Liver (tissue), 9 donors: ENCODE data around the gene ALG9. TPM values are rescaled to one million over a fixed set of nuclear protein-coding genes. Genes with fewer than 3 reads are reported as not detected.
A peak's percentile ranks its signal among the peaks of the same experiment; 100 is the strongest.

Experiments
- DNase-seq: peaks from one replicate; pipeline ENCODE4 v3.0.0-alpha.2; 2017; ENCODE audit warnings: low spot score
- H3K27ac ChIP-seq, 2 donors: one replicate each; pipeline ENCODE4 v1.7.0; 2013; ENCODE audit warnings: inconsistent platforms in 2 of 2, low read length in 2 of 2, control low read depth in 1 of 2, low read depth in 1 of 2, mild to moderate bottlenecking in 1 of 2
- H3K27me3 ChIP-seq, 4 donors: one replicate each; pipeline versions ENCODE4 v1.6.1 to v1.7.0; 2013; ENCODE audit warnings: low read length in 3 of 4, inconsistent platforms in 1 of 4, mild to moderate bottlenecking in 1 of 4, moderate library complexity in 1 of 4; ENCODE audit not compliant: control insufficient read depth in 4 of 4, insufficient read depth in 4 of 4
- H3K36me3 ChIP-seq, 4 donors: one replicate each; pipeline versions ENCODE4 v1.6.1 to v1.7.0; 2013; ENCODE audit warnings: low read length in 3 of 4, mild to moderate bottlenecking in 3 of 4, low read depth in 1 of 4, moderate library complexity in 1 of 4; ENCODE audit not compliant: control insufficient read depth in 4 of 4, insufficient read depth in 3 of 4
- H3K4me1 ChIP-seq, 4 donors: one replicate each; pipeline versions ENCODE4 v1.6.1 to v1.7.0; 2013; ENCODE audit warnings: low read length in 3 of 4, mild to moderate bottlenecking in 3 of 4, moderate library complexity in 1 of 4; ENCODE audit not compliant: control insufficient read depth in 4 of 4, insufficient read depth in 4 of 4
- H3K4me3 ChIP-seq, 3 donors: one replicate each; pipeline versions ENCODE4 v1.6.1 to v1.7.0; 2013; ENCODE audit warnings: low read length in 3 of 3, control low read depth in 1 of 3, low read depth in 1 of 3, mild to moderate bottlenecking in 1 of 3
- H3K9ac ChIP-seq, 2 donors: one replicate each; pipeline ENCODE4 v1.7.0; 2013; ENCODE audit warnings: low read length in 2 of 2, mild to moderate bottlenecking in 2 of 2, moderate library complexity in 2 of 2, control low read depth in 1 of 2, low read depth in 1 of 2
- H3K9me3 ChIP-seq, 4 donors: one replicate each; pipeline versions ENCODE4 v1.6.1 to v1.7.0; 2013; ENCODE audit warnings: low read length in 3 of 4; ENCODE audit not compliant: control insufficient read depth in 4 of 4
- FOXA1 ChIP-seq: IDR thresholded peaks from 2 replicates; pipeline ENCODE4 v1.6.1; 2016; ENCODE audit warnings: antibody characterized with exemption
- GABPA ChIP-seq, 2 donors: IDR thresholded peaks in 1 of 2; conservative IDR thresholded peaks in 1 of 2; 2 replicates each; pipeline ENCODE4 v1.6.1; 2016; ENCODE audit warnings: antibody characterized with exemption in 2 of 2, mild to moderate bottlenecking in 1 of 2, moderate library complexity in 1 of 2
- HNF4A ChIP-seq, 2 donors: conservative IDR thresholded peaks; 2 replicates each; pipeline ENCODE4 v1.6.1; 2016; ENCODE audit warnings: antibody characterized with exemption in 2 of 2, mild to moderate bottlenecking in 2 of 2
- HNF4G ChIP-seq: IDR thresholded peaks from 2 replicates; pipeline ENCODE4 v1.6.1; 2016; ENCODE audit warnings: antibody characterized with exemption
- JUND ChIP-seq, 2 donors: IDR thresholded peaks; 2 replicates each; pipeline ENCODE4 v1.6.1; 2016; ENCODE audit warnings: antibody characterized with exemption in 2 of 2
- NR2F2 ChIP-seq: IDR thresholded peaks from 2 replicates; pipeline ENCODE4 v1.6.1; 2016; ENCODE audit warnings: antibody characterized with exemption
- RAD21 ChIP-seq, 2 donors: IDR thresholded peaks; 2 replicates each; pipeline ENCODE4 v1.6.1; 2016; ENCODE audit warnings: antibody characterized with exemption in 2 of 2, mild to moderate bottlenecking in 2 of 2
- RXRA ChIP-seq, 2 donors: IDR thresholded peaks; 2 replicates each; pipeline ENCODE4 v1.6.1; 2017 to 2018; ENCODE audit warnings: antibody characterized with exemption in 2 of 2, mild to moderate bottlenecking in 1 of 2
- SP1 ChIP-seq: IDR thresholded peaks from 2 replicates; pipeline ENCODE4 v1.6.1; 2018; ENCODE audit warnings: antibody characterized with exemption, mild to moderate bottlenecking
- TAF1 ChIP-seq: conservative IDR thresholded peaks from 2 replicates; pipeline ENCODE4 v1.6.1; 2016; ENCODE audit warnings: antibody characterized with exemption, mild to moderate bottlenecking
- WGBS: extraction: QIAGEN DNeasy Blood & Tissue Kit; methylation state at CpG from one replicate; pipeline ENCODE4 v1.1.7; 2013; 5-methylcytosine and 5-hydroxymethylcytosine counted together
- polyA plus RNA-seq, 2 donors: library from polyadenylated mRNA; stranded (reverse) in 1 of 2; unstranded in 1 of 2; fragments of 200-250 nt in 1 of 2; fragments of >200 nt in 1 of 2; fragmentation: Nextera tagmentation in 1 of 2; extraction: Ambion mirVana in 1 of 2; gene quantifications; one replicate each; pipeline versions ENCODE4 v1.2.1 to v1.2.3, GENCODE V29; 2013 to 2015
- total RNA-seq, 2 donors: library from RNA; depleted of rRNA; stranded (reverse); fragments of >200 nt; gene quantifications; one replicate each; pipeline ENCODE4 v1.2.3, GENCODE V29; 2014
- TF ChIP-seq, protein P1 (sequence below): IDR thresholded peaks from 2 replicates; pipeline ENCODE4 v1.6.1; 2016; ENCODE audit warnings: antibody characterized with exemption
- TF ChIP-seq, protein P2 (sequence below): IDR thresholded peaks from 2 replicates; pipeline ENCODE4 v1.6.1; 2016; ENCODE audit warnings: antibody characterized with exemption
- TF ChIP-seq, protein P3 (sequence below): IDR thresholded peaks from 2 replicates; pipeline ENCODE4 v1.6.1; 2016; ENCODE audit warnings: antibody characterized with exemption, mild to moderate bottlenecking
- donor health status: healthy.
- donor health status: healthy.
- donor health status: healthy.
- donor health status: healthy.
- donor health status: healthy.

Gene ALG9
- total and polyA plus RNA-seq, 4 donors = 13.7 to 36.3 (median 20.2) TPM

DNA sequence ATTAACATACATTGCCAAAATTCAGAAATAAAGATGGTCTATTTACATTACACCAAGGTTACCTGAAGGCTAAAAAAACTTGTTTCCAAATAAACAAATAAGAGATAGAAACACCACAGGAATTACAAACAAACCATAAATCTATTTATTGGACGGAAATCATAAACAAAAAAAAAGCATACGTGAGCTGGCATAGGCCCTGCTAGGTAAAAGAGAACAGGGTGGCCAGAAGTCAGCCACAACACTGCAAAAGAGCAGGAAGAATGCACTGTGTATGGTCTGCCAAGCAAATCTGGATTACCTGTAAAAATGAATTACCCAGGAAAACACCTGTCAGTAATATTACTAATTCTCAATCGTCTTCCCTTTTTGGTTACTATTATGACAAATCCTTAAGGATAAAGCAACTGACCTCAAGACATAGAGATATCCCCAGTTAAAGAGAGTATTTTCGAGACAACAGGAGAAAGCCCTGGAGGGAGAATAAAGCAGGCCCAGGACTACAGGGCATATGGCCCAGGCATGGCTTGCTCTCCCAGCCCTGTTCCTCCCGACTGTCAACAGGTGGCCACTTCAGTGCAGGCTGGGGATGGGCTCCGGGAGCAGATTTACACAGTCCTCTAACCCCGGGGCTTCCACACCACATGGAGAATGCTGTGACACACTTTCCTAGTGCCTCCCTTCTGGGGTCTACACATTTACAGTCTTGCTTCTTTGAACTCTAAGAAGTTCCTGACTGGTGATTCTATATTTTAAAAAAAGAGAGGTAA lies 123.2 kb downstream of the ALG9 start:
- H3K9me3 ChIP-seq = no peaks in the 10 kb centered on the region
- peak overlapping the region in 1 of 2 donors; percentile 13 for H3K27ac ChIP-seq
- peaks cover 13 to 72% (median 65%) of the 10 kb centered on the region in 4 donors for H3K36me3 ChIP-seq
- no peak for DNase-seq
- H3K4me1 ChIP-seq = peaks cover 3 to 17% (median 15%) of the 10 kb centered on the region in 4 donors
- peak overlapping the region in 1 of 2 donors; percentile 14 for H3K9ac ChIP-seq
- H3K27me3 ChIP-seq = no peaks in the 10 kb centered on the region
- no peak overlapping the region for H3K4me3 ChIP-seq
- TF ChIP-seq RAD21 (IDR thresholded peaks at IDR 0.05) = no peak
- TF ChIP-seq RXRA (IDR thresholded peaks at IDR 0.05) = no peak
- no peak for TF ChIP-seq HNF4G
- TF ChIP-seq GABPA (IDR thresholded peaks at IDR 0.05 in 1 of 2, conservative IDR thresholded peaks at IDR 0.05 in 1 of 2) = no peak
- TF ChIP-seq JUND (IDR thresholded peaks at IDR 0.05) = no peak
- TF ChIP-seq HNF4A (conservative IDR thresholded peaks at IDR 0.05) = no peak
- no peak for TF ChIP-seq NR2F2
- TF ChIP-seq, protein P1, sequence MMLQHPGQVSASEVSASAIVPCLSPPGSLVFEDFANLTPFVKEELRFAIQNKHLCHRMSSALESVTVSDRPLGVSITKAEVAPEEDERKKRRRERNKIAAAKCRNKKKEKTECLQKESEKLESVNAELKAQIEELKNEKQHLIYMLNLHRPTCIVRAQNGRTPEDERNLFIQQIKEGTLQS = no peak
- TF ChIP-seq, protein P2, sequence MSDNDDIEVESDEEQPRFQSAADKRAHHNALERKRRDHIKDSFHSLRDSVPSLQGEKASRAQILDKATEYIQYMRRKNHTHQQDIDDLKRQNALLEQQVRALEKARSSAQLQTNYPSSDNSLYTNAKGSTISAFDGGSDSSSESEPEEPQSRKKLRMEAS = no peak
- TF ChIP-seq, protein P3, sequence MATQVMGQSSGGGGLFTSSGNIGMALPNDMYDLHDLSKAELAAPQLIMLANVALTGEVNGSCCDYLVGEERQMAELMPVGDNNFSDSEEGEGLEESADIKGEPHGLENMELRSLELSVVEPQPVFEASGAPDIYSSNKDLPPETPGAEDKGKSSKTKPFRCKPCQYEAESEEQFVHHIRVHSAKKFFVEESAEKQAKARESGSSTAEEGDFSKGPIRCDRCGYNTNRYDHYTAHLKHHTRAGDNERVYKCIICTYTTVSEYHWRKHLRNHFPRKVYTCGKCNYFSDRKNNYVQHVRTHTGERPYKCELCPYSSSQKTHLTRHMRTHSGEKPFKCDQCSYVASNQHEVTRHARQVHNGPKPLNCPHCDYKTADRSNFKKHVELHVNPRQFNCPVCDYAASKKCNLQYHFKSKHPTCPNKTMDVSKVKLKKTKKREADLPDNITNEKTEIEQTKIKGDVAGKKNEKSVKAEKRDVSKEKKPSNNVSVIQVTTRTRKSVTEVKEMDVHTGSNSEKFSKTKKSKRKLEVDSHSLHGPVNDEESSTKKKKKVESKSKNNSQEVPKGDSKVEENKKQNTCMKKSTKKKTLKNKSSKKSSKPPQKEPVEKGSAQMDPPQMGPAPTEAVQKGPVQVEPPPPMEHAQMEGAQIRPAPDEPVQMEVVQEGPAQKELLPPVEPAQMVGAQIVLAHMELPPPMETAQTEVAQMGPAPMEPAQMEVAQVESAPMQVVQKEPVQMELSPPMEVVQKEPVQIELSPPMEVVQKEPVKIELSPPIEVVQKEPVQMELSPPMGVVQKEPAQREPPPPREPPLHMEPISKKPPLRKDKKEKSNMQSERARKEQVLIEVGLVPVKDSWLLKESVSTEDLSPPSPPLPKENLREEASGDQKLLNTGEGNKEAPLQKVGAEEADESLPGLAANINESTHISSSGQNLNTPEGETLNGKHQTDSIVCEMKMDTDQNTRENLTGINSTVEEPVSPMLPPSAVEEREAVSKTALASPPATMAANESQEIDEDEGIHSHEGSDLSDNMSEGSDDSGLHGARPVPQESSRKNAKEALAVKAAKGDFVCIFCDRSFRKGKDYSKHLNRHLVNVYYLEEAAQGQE = no peak
- no peak for TF ChIP-seq FOXA1
- no peak for TF ChIP-seq SP1
- TF ChIP-seq TAF1 = no peak
- WGBS = 73% methylated on average over 7 of the region's 7 CpGs

GRCh38 chr11:111745719-111746504 lies 125.5 kb downstream of the ALG9 start:
- WGBS = 90% methylated on average over 6 of the region's 6 CpGs
- Histone ChIP-seq H3K4me1 (peaks cover 2 to 12% (median 9%) of the 10 kb centered on the region in 4 donors), H3K36me3 (peaks cover 11 to 74% (median 66%) of the 10 kb centered on the region in 4 donors), H3K9me3 (no peaks in the 10 kb centered on the region), H3K27ac (peak overlapping the region in 1 of 2 donors; percentile 9), H3K4me3 (no peak overlapping the region), H3K27me3 (no peaks in the 10 kb centered on the region), H3K9ac (no peak overlapping the region)
- TF ChIP-seq, protein P2 = no peak
- TF ChIP-seq SP1 (no peak), TAF1 (no peak)
- no peak for DNase-seq
